Occipital lobe (tissue), 2 donors: ENCODE measurements around the gene TUSC2. TPM values are rescaled to one million over a fixed set of nuclear protein-coding genes. Genes with fewer than 3 reads are reported as not detected.

ENCODE experiments used
- DNase-seq: peaks from one replicate; lab custom pipeline; 2025; lab: John Stamatoyannopoulos, UW
- total RNA-seq: library from RNA; depleted of rRNA; stranded (reverse); fragments of >200 nt; gene quantifications from one replicate; pipeline ENCODE4 v1.2.3, GENCODE V29; 2014

Gene TUSC2
- total RNA-seq, 1 donor from 2014 or later = 16.2 TPM

- no peak for DNase-seq
Measured at GRCh38 chr3:50336452-50337174, 8.6 kb upstream of the TUSC2 start.

- DNase-seq = no peak
Measured at GRCh38 chr3:50334339-50335075, 6.5 kb upstream of the TUSC2 start.

GRCh38 chr3:50333744-50334328 is 5.8 kb upstream of the TUSC2 start:
- no peak for DNase-seq

GRCh38 chr3:50331364-50331907 is 3.4 kb upstream of the TUSC2 start:
- no peak for DNase-seq

GRCh38 chr3:50330330-50330729 is 2.3 kb upstream of the TUSC2 start:
- DNase-seq = no peak

GRCh38 chr3:50327129-50327528 is 894 bp downstream of the TUSC2 start:
- DNase-seq = no peak

- DNase-seq = no peak
Measured at GRCh38 chr3:50326182-50326541, 1.9 kb downstream of the TUSC2 start.

GRCh38 chr3:50325497-50326181 is 2.4 kb downstream of the TUSC2 start:
- DNase-seq = no peak

GRCh38 chr3:50325113-50325480 is 2.9 kb downstream of the TUSC2 start:
- no peak for DNase-seq

GRCh38 chr3:50324351-50325112 is 3.5 kb downstream of the TUSC2 start:
- DNase-seq = peak; percentile 33

GRCh38 chr3:50323614-50324199 is 4.3 kb downstream of the TUSC2 start:
- DNase-seq = no peak

GRCh38 chr3:50323092-50323600 is 4.9 kb downstream of the TUSC2 start:
- no peak for DNase-seq

- no peak for DNase-seq
Measured at GRCh38 chr3:50322386-50323091, 5.5 kb downstream of the TUSC2 start, which contains the start of gene HYAL2. Gene HYAL2, minus strand, starts transcription at chr3:50322745. Its CDS starts 2,256 bp downstream, at chr3:50320489.

GRCh38 chr3:50322115-50322385 is 6.0 kb downstream of the TUSC2 start:
- no peak for DNase-seq

- DNase-seq = peak; percentile 86
Measured at GRCh38 chr3:50321336-50322114, 6.5 kb downstream of the TUSC2 start.

- peak; percentile 81 for DNase-seq
Measured at GRCh38 chr3:50320853-50321335, 7.1 kb downstream of the TUSC2 start.

- no peak for DNase-seq
Measured at GRCh38 chr3:50319894-50320625, 8.0 kb downstream of the TUSC2 start.

- DNase-seq = no peak
Measured at GRCh38 chr3:50319181-50319893, 8.7 kb downstream of the TUSC2 start.
